Measurements from ENCODE around the gene SPACA4.

The SPACA4 gene

DNA sequence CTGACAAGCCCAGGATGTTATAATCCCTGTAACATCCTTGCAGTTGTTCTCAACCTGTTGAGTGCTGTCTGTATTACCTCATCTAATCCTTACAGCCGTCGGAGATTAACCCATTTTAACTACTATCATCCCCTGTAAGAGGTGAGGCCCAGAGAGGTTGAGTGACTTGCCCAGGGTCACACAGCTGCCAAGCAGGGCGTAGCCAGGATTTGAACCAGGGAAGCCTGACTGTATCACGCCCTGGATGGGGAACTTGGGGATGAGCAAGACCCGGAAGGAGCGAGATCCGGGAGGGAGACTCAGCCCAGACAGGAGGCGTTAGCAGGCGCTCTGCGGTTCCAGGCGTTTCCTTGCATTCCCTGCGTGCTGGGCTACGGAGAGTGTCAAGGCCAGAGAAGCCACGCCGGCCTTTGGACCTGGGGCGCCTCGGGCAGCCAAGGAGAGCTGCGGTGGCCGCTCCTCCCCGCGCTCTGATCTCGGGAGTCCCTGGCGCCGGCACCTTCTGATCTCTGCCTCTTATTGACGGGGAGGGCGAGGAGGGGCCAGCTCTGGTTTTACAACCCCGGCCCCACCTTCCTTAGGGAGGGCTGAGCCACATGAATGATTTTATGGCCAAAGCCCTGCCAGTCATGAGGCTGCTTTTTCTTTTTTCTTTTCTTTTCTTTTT is 48.4 kb upstream of the SPACA4 start:
- no peak for ATAC-seq
- TF ChIP-seq SNAI2 (CRISPR knock-in tag; IDR thresholded peaks at IDR 0.05) (no peak), CSDC2 (CRISPR knock-in tag; IDR thresholded peaks at IDR 0.05) (no peak), ZFP3 (CRISPR knock-in tag; IDR thresholded peaks at IDR 0.05) (no peak), POU6F1 (CRISPR knock-in tag; IDR thresholded peaks at IDR 0.05; ENCODE audit: borderline replicate concordance, low read depth) (no peak), ZNF70 (CRISPR knock-in tag; IDR thresholded peaks at IDR 0.05) (no peak), PPARA (CRISPR knock-in tag; IDR thresholded peaks at IDR 0.05; ENCODE audit: borderline replicate concordance) (no peak), ESRRG (CRISPR knock-in tag; IDR thresholded peaks at IDR 0.05) (no peak), BACH2 (CRISPR knock-in tag; IDR thresholded peaks at IDR 0.05; ENCODE audit: borderline replicate concordance) (no peak), ISL1 (CRISPR knock-in tag; IDR thresholded peaks at IDR 0.05) (no peak)
- TF ChIP-seq, protein P1, sequence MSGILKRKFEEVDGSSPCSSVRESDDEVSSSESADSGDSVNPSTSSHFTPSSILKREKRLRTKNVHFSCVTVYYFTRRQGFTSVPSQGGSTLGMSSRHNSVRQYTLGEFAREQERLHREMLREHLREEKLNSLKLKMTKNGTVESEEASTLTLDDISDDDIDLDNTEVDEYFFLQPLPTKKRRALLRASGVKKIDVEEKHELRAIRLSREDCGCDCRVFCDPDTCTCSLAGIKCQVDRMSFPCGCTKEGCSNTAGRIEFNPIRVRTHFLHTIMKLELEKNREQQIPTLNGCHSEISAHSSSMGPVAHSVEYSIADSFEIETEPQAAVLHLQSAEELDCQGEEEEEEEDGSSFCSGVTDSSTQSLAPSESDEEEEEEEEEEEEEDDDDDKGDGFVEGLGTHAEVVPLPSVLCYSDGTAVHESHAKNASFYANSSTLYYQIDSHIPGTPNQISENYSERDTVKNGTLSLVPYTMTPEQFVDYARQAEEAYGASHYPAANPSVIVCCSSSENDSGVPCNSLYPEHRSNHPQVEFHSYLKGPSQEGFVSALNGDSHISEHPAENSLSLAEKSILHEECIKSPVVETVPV (CRISPR knock-in tag; IDR thresholded peaks at IDR 0.05) = no peak

GRCh38 chr19:48560095-48560530 is 46.4 kb upstream of the SPACA4 start:
- ATAC-seq = no peak
- TF ChIP-seq TCF4 (CRISPR knock-in tag; IDR thresholded peaks at IDR 0.05; ENCODE audit: borderline replicate concordance) (no peak), ZC3H10 (CRISPR knock-in tag; IDR thresholded peaks at IDR 0.05) (no peak), ARNTL (CRISPR knock-in tag; IDR thresholded peaks at IDR 0.05; ENCODE audit: borderline replicate concordance, low read depth) (no peak), TSHZ2 (CRISPR knock-in tag; IDR thresholded peaks at IDR 0.05) (no peak), ZNF565 (CRISPR knock-in tag; conservative IDR thresholded peaks at IDR 0.05; ENCODE audit: low read depth) (no peak), ZNF70 (CRISPR knock-in tag; IDR thresholded peaks at IDR 0.05) (no peak), ZNF8 (CRISPR knock-in tag; IDR thresholded peaks at IDR 0.05) (no peak), ZFP30 (CRISPR knock-in tag; IDR thresholded peaks at IDR 0.05) (no peak), OSR1 (CRISPR knock-in tag; IDR thresholded peaks at IDR 0.05) (no peak), PPARA (CRISPR knock-in tag; IDR thresholded peaks at IDR 0.05; ENCODE audit: borderline replicate concordance) (no peak), GLIS3 (CRISPR knock-in tag; IDR thresholded peaks at IDR 0.05) (no peak), TOX (CRISPR knock-in tag; IDR thresholded peaks at IDR 0.05; ENCODE audit: borderline replicate concordance) (no peak)
- TF ChIP-seq, protein P1 (CRISPR knock-in tag; IDR thresholded peaks at IDR 0.05) = no peak
- TF ChIP-seq, protein P2, sequence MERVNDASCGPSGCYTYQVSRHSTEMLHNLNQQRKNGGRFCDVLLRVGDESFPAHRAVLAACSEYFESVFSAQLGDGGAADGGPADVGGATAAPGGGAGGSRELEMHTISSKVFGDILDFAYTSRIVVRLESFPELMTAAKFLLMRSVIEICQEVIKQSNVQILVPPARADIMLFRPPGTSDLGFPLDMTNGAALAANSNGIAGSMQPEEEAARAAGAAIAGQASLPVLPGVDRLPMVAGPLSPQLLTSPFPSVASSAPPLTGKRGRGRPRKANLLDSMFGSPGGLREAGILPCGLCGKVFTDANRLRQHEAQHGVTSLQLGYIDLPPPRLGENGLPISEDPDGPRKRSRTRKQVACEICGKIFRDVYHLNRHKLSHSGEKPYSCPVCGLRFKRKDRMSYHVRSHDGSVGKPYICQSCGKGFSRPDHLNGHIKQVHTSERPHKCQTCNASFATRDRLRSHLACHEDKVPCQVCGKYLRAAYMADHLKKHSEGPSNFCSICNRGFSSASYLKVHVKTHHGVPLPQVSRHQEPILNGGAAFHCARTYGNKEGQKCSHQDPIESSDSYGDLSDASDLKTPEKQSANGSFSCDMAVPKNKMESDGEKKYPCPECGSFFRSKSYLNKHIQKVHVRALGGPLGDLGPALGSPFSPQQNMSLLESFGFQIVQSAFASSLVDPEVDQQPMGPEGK (CRISPR knock-in tag; IDR thresholded peaks at IDR 0.05; ENCODE audit: borderline replicate concordance) = no peak

GRCh38 chr19:48561412-48561811 is 45.1 kb upstream of the SPACA4 start:
- no peak for ATAC-seq

More at GRCh38 chr19:48561412-48561811, 45.1 kb upstream of the SPACA4 start:
- TF ChIP-seq BACH2 (CRISPR knock-in tag; IDR thresholded peaks at IDR 0.05; ENCODE audit: borderline replicate concordance) = no peak

Data from SK-N-SH treated with all-trans-retinoic acid at 6 μM for 48 hours (cell line).